Measurements from ENCODE around the gene GLUD1. TPM values are rescaled to one million over a fixed set of nuclear protein-coding genes. Genes with fewer than 3 reads are reported as not detected.
A peak's percentile ranks its signal among the peaks of the same experiment; 100 is the strongest.
"Not testable (repeated sequence)": the region's sequence is repeated elsewhere in the genome, so short reads cannot be mapped to it uniquely, and the experiment has no call there.

Gene GLUD1
- polyA plus RNA-seq, 3 donors, result 63.6 to 175 (median 163) TPM

GRCh38 chr10:87053111-87053510 is 41.5 kb downstream of the GLUD1 start:
- peaks cover 13 to 15% of the 10 kb centered on the region in 2 donors for H3K4me1 ChIP-seq (ENCODE audit: control insufficient read depth in 1 of 2, insufficient read depth in 2 of 2, low read length in 2 of 2)
- intact Hi-C loops (cut with micrococcal nuclease), result no loop called here
- no peaks in the 10 kb centered on the region for H3K27me3 Mint-ChIP-seq (ENCODE audit: low read depth in 3 of 3)
- DNase-seq, result no peak
- H3K79me2 ChIP-seq (ENCODE audit: insufficient read depth, low read length), result no peaks in the 10 kb centered on the region
- H3K9me3 ChIP-seq (replicated peaks in 1 of 2; ENCODE audit: control insufficient read depth in 1 of 2, insufficient read depth in 1 of 2, low read length in 2 of 2), result no peaks in the 10 kb centered on the region
- no peaks in the 10 kb centered on the region for H3K4me1 Mint-ChIP-seq
- no peak overlapping the region for H3K4me3 ChIP-seq (replicated peaks in 1 of 3; ENCODE audit: low read depth in 2 of 3, low read length in 3 of 3)
- no peak overlapping the region for H2AFZ ChIP-seq (ENCODE audit: insufficient read depth, low read depth, low read length, poor library complexity, severe bottlenecking)
- no peak overlapping the region for H3K4me2 ChIP-seq (replicated peaks; ENCODE audit: extremely low read depth, low read length, poor library complexity, severe bottlenecking)
- no peaks in the 10 kb centered on the region for H3K27me3 ChIP-seq (ENCODE audit: control insufficient read depth in 2 of 2, insufficient read depth in 2 of 2, low read length in 2 of 2)
- peaks cover 25% of the 10 kb centered on the region for H4K20me1 ChIP-seq (ENCODE audit: insufficient read depth, low read length)
- no peak overlapping the region for H3K27ac Mint-ChIP-seq
- H3K36me3 ChIP-seq (replicated peaks in 1 of 2; ENCODE audit: control insufficient read depth in 1 of 2, insufficient read depth in 2 of 2, low read length in 2 of 2), result peaks cover 74 to 96% of the 10 kb centered on the region in 2 donors
- WGBS (ENCODE audit: insufficient coverage), result 100% methylated on average over 1 of the region's 3 CpGs
- H3K4me3 Mint-ChIP-seq, result no peak overlapping the region
- H3K9ac ChIP-seq (ENCODE audit: insufficient read depth, low read length, poor library complexity, severe bottlenecking), result no peak overlapping the region
- H3K9me3 Mint-ChIP-seq, result no peaks in the 10 kb centered on the region
- no peak for TF ChIP-seq CTCF (IDR thresholded peaks at IDR 0.05)
- peaks cover 54 to 68% of the 10 kb centered on the region in 2 donors for H3K36me3 Mint-ChIP-seq
- H3K27ac ChIP-seq (ENCODE audit: low read depth in 1 of 2, low read length in 2 of 2), result no peak overlapping the region

GRCh38 chr10:87045434-87045938 is 49.2 kb downstream of the GLUD1 start:
- Mint-ChIP-seq H3K4me3 (no peak overlapping the region), H3K9me3 (no peaks in the 10 kb centered on the region), H3K27ac (no peak overlapping the region), H3K27me3 (ENCODE audit: low read depth in 3 of 3) (peaks cover 0 to 2% (median 0%) of the 10 kb centered on the region in 3 donors), H3K4me1 (no peaks in the 10 kb centered on the region), H3K36me3 (peaks cover 42 to 58% of the 10 kb centered on the region in 2 donors)
- WGBS (ENCODE audit: insufficient coverage), result 93% methylated on average over 3 of the region's 6 CpGs
- Histone ChIP-seq H3K9ac (ENCODE audit: insufficient read depth, low read length, poor library complexity, severe bottlenecking) (no peak overlapping the region), H3K4me1 (ENCODE audit: control insufficient read depth in 1 of 2, insufficient read depth in 2 of 2, low read length in 2 of 2) (no peaks in the 10 kb centered on the region), H3K36me3 (replicated peaks in 1 of 2; ENCODE audit: control insufficient read depth in 1 of 2, insufficient read depth in 2 of 2, low read length in 2 of 2) (peaks cover 36 to 50% of the 10 kb centered on the region in 2 donors), H4K20me1 (ENCODE audit: insufficient read depth, low read length) (no peaks in the 10 kb centered on the region), H3K4me3 (replicated peaks in 1 of 3; ENCODE audit: low read depth in 2 of 3, low read length in 3 of 3) (no peak overlapping the region), H3K9me3 (replicated peaks in 1 of 2; ENCODE audit: control insufficient read depth in 1 of 2, insufficient read depth in 1 of 2, low read length in 2 of 2) (no peaks in the 10 kb centered on the region), H3K79me2 (ENCODE audit: insufficient read depth, low read length) (no peaks in the 10 kb centered on the region), H3K27me3 (ENCODE audit: control insufficient read depth in 2 of 2, insufficient read depth in 2 of 2, low read length in 2 of 2) (no peaks in the 10 kb centered on the region), H2AFZ (ENCODE audit: insufficient read depth, low read depth, low read length, poor library complexity, severe bottlenecking) (no peak overlapping the region), H3K4me2 (replicated peaks; ENCODE audit: extremely low read depth, low read length, poor library complexity, severe bottlenecking) (no peak overlapping the region), H3K27ac (ENCODE audit: low read depth in 1 of 2, low read length in 2 of 2) (no peak overlapping the region)
- DNase-seq, result no peak
- intact Hi-C loops (cut with micrococcal nuclease), result no loop called here
- TF ChIP-seq CTCF (IDR thresholded peaks at IDR 0.05), result no peak

GRCh38 chr10:87043579-87043978 is 51.1 kb downstream of the GLUD1 start:
- H3K9me3 ChIP-seq (replicated peaks in 1 of 2; ENCODE audit: control insufficient read depth in 1 of 2, insufficient read depth in 1 of 2, low read length in 2 of 2); H3K9me3 Mint-ChIP-seq; DNase-seq; H3K4me2 ChIP-seq (replicated peaks; ENCODE audit: extremely low read depth, low read length, poor library complexity, severe bottlenecking); H3K27ac ChIP-seq (ENCODE audit: low read depth in 1 of 2, low read length in 2 of 2); H3K4me1 ChIP-seq (ENCODE audit: control insufficient read depth in 1 of 2, insufficient read depth in 2 of 2, low read length in 2 of 2); H3K4me1 Mint-ChIP-seq; H4K20me1 ChIP-seq (ENCODE audit: insufficient read depth, low read length); H2AFZ ChIP-seq (ENCODE audit: insufficient read depth, low read depth, low read length, poor library complexity, severe bottlenecking); H3K27me3 Mint-ChIP-seq (ENCODE audit: low read depth in 3 of 3); H3K27me3 ChIP-seq (ENCODE audit: control insufficient read depth in 2 of 2, insufficient read depth in 2 of 2, low read length in 2 of 2); intact Hi-C loops (cut with micrococcal nuclease); H3K79me2 ChIP-seq (ENCODE audit: insufficient read depth, low read length); H3K9ac ChIP-seq (ENCODE audit: insufficient read depth, low read length, poor library complexity, severe bottlenecking); H3K4me3 ChIP-seq (replicated peaks in 1 of 3; ENCODE audit: low read depth in 2 of 3, low read length in 3 of 3); H3K4me3 Mint-ChIP-seq: not testable (repeated sequence)
- Mint-ChIP-seq H3K27ac (peak overlapping the region in 1 of 7 donors; percentile 39), H3K36me3 (peaks cover 26 to 40% of the 10 kb centered on the region in 2 donors)
- WGBS (ENCODE audit: insufficient coverage), result 98% methylated on average over 5 of the region's 7 CpGs
- H3K36me3 ChIP-seq (replicated peaks in 1 of 2; ENCODE audit: control insufficient read depth in 1 of 2, insufficient read depth in 2 of 2, low read length in 2 of 2), result peaks cover 22 to 31% of the 10 kb centered on the region in 2 donors
